Prostate gland (tissue), 2 donors: ENCODE measurements around the gene TMEM114. TPM values are rescaled to one million over a fixed set of nuclear protein-coding genes. Genes with fewer than 3 reads are reported as not detected.

ENCODE experiments used
- DNase-seq: peaks from one replicate; pipeline ENCODE4 v3.0.0-alpha.2; 2019; ENCODE audit warnings: low spot score
- H3K27ac ChIP-seq, 2 donors: fragments of 200-600 bp; sonication (generic); 2 replicates each; pipeline ENCODE4 v1.5.1; 2017 to 2019
- H3K27me3 ChIP-seq: fragments of 200-600 bp; sonication (generic); replicated peaks from 2 replicates; pipeline ENCODE4 v1.5.1; 2019; ENCODE audit not compliant: insufficient read depth
- H3K36me3 ChIP-seq, 2 donors: fragments of 200-600 bp; sonication (generic); 1 replicate in 1 of 2; 2 replicates in 1 of 2; pipeline versions ENCODE4 v1.5.1 to v1.8.1; 2017 to 2019
- H3K4me1 ChIP-seq: fragments of 200-600 bp; sonication (generic); replicated peaks from 2 replicates; pipeline ENCODE4 v1.5.1; 2019
- H3K4me3 ChIP-seq, 2 donors: fragments of 200-600 bp; sonication (generic); 2 replicates each; pipeline ENCODE4 v1.5.1; 2017 to 2019
- H3K9me3 ChIP-seq: fragments of 200-600 bp; sonication (generic); 2 replicates; pipeline ENCODE4 v1.5.1; 2017
- CTCF ChIP-seq, 4 experiments: fragments of 200-600 bp in 2 of 4; fragments of 450-650 bp in 2 of 4; sonication (generic) in 2 of 4; IDR thresholded peaks; 1 replicate in 3 of 4; 2 replicates in 1 of 4; pipeline ENCODE4 v1.5.1; 2016 to 2019; ENCODE audit warnings: antibody characterized with exemption in 4 of 4, mild to moderate bottlenecking in 2 of 4, moderate library complexity in 2 of 4
- POLR2A ChIP-seq: fragments of 450-650 bp; IDR thresholded peaks from one replicate; pipeline ENCODE4 v1.6.1; 2016; ENCODE audit warnings: antibody characterized with exemption, mild to moderate bottlenecking
- POLR2AphosphoS5 ChIP-seq: sonication (generic); formaldehyde crosslinking; IDR thresholded peaks from one replicate; pipeline ENCODE4 v1.6.1; 2017; ENCODE audit warnings: antibody characterized with exemption
- WGBS: methylation state at CpG from one replicate; pipeline ENCODE4 v1.1.5; 2018; 5-methylcytosine and 5-hydroxymethylcytosine counted together
- intact Hi-C: fragments of 100-400 bp; cut with DNase I; formaldehyde crosslinking; loops from one replicate; pipeline ENCODE4 v1.14.2; 2022
- total RNA-seq, 2 donors: library from RNA; depleted of rRNA; stranded (reverse); fragments of >200 nt; gene quantifications; one replicate each; pipeline ENCODE4 v1.1.0, GENCODE V29; 2016

The TMEM114 gene
- total RNA-seq, 2 donors from 2014 or later = not detected

DNA sequence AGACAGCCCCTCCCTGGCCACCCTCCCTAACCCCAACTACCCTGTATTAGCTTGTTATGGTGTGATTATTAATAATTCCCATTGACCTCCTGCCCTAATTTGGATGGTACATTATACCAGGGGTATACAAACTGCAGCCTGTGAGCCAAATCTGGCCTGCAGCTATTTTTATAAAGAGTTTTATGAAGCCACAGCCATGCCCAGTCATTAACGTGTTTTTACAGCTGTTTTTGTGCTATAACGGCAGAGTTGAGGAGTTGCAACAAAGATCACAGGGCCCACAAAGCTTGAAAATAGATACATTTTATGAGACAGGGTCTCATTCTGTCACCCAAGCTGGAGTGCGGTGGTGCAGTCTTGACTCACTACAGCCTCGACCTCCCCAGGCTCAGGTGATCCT is 37.1 kb upstream of the TMEM114 start:
- Histone ChIP-seq H3K9me3 (no peaks in the 10 kb centered on the region), H3K4me3 (no peak overlapping the region), H3K27ac (no peak overlapping the region), H3K36me3 (peaks cover 4 to 28% of the 10 kb centered on the region in 2 donors), H3K27me3 (no peaks in the 10 kb centered on the region), H3K4me1 (peaks cover 4% of the 10 kb centered on the region)
- no peak for DNase-seq
- 77% methylated on average over 4 of the region's 4 CpGs for WGBS
- no peak for TF ChIP-seq CTCF (IDR thresholded peaks at IDR 0.05)
- no peak for TF ChIP-seq POLR2A
- TF ChIP-seq POLR2AphosphoS5 = no peak
- intact Hi-C loops = loop anchor here (10.0 kb wide), 1 partner anchor 53 kb away; no protein-coding TSS in a partner anchor

GRCh38 chr16:8626946-8627345 is 36.6 kb upstream of the TMEM114 start:
- Histone ChIP-seq H3K4me1 (peaks cover 4% of the 10 kb centered on the region), H3K9me3 (no peaks in the 10 kb centered on the region), H3K27me3 (no peaks in the 10 kb centered on the region), H3K36me3 (peaks cover 4 to 28% of the 10 kb centered on the region in 2 donors), H3K27ac (no peak overlapping the region), H3K4me3 (no peak overlapping the region)
- no peak for DNase-seq
- WGBS = 97% methylated on average over 8 of the region's 8 CpGs
- TF ChIP-seq CTCF (IDR thresholded peaks at IDR 0.05) (no peak), POLR2A (no peak), POLR2AphosphoS5 (no peak)
- intact Hi-C loops = loop anchor here (10.0 kb wide), 1 partner anchor 52 kb away; no protein-coding TSS in a partner anchor

- intact Hi-C loops = loop anchor here (10.0 kb wide), 1 partner anchor 51 kb away; no protein-coding TSS in a partner anchor
- Histone ChIP-seq H3K4me3 (no peak overlapping the region), H3K36me3 (peaks cover 0 to 28% of the 10 kb centered on the region in 2 donors), H3K4me1 (peaks cover 4% of the 10 kb centered on the region), H3K27me3 (no peaks in the 10 kb centered on the region), H3K9me3 (no peaks in the 10 kb centered on the region), H3K27ac (no peak overlapping the region)
- no peak for DNase-seq
- no peak for TF ChIP-seq CTCF (IDR thresholded peaks at IDR 0.05)
- no peak for TF ChIP-seq POLR2A
- TF ChIP-seq POLR2AphosphoS5 = no peak
- WGBS = 95% methylated on average over 10 of the region's 10 CpGs
These were observed 35.3 kb upstream of the TMEM114 start for GRCh38 chr16:8625491-8626087.

DNA sequence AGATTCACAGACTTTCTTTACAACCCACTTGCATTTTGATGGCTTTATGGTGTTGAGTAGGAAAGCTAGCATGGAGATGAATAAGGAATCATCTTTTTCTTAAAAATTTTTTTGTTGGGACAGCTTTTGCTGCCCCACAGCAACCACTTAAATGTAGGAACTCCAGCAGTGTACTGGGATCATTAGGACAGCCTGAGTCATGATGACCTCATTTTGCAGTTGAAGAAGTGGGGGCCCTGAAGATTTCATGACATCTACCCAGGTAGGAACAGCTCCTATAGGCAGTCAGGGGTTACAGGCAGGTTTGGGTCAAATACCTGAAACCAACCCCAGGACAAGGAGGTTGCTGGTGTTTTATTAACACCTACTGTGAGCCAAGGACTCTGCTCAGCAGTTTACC is 33.3 kb upstream of the TMEM114 start:
- DNase-seq = no peak
- Histone ChIP-seq H3K27me3 (no peaks in the 10 kb centered on the region), H3K36me3 (peaks cover 0 to 14% of the 10 kb centered on the region in 2 donors), H3K27ac (no peak overlapping the region), H3K9me3 (no peaks in the 10 kb centered on the region), H3K4me3 (no peak overlapping the region), H3K4me1 (peaks cover 4% of the 10 kb centered on the region)
- TF ChIP-seq CTCF (IDR thresholded peaks at IDR 0.05) = no peak
- TF ChIP-seq POLR2AphosphoS5 = no peak
- no peak for TF ChIP-seq POLR2A
- intact Hi-C loops = loop anchor here (10.0 kb wide), 1 partner anchor 49 kb away; no protein-coding TSS in a partner anchor

DNA sequence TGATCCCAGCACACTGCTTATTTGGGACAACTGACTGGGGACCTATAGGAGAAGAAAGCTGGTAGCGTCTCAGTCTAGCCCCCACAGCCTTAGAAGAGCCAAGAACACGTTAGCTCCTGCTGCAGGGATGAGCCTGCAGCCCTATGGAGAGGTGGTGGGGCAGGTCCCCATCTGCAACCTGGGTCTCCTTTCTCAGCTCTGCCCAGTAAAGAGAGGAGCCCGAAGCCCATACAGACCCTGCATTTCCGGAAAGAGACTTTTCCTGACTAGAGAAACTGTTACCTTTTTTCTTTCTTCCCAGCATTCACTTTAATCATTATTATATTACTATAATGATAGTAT is 32.0 kb upstream of the TMEM114 start:
- Histone ChIP-seq H3K9me3 (no peaks in the 10 kb centered on the region), H3K4me3 (peak overlapping the region; percentile 87 to 92), H3K36me3 (peaks cover 0 to under 1% of the 10 kb centered on the region in 2 donors), H3K27ac (peak overlapping the region in 1 of 2 donors; percentile 81), H3K27me3 (no peaks in the 10 kb centered on the region), H3K4me1 (peaks cover 4% of the 10 kb centered on the region)
- intact Hi-C loops = loop anchor here (10.0 kb wide), 1 partner anchor 47 kb away; no protein-coding TSS in a partner anchor
- WGBS = 6% methylated on average over 4 of the region's 4 CpGs
- TF ChIP-seq POLR2A (no peak), CTCF (IDR thresholded peaks at IDR 0.05) (no peak), POLR2AphosphoS5 (no peak)
- DNase-seq = no peak
